PC-9 (cell line): ENCODE measurements around the gene ABCA4. TPM values are rescaled to one million over a fixed set of nuclear protein-coding genes. Genes with fewer than 3 reads are reported as not detected.

Source experiments
- BruUV-seq: library from RNA; stranded (reverse); fragments of 400-500 nt; replicated peaks from 2 replicates; lab custom pipeline; 2021; lab: Mats Ljungman, UMichigan
- CTCF ChIA-PET: fragments of 300-600 bp; sonication (Branson Sonifier 250); formaldehyde crosslinking; loops from one replicate; lab custom pipeline; 2022; ENCODE audit warnings: antibody characterized with exemption; lab: Charles Lee
- POLR2A ChIA-PET: fragments of 300-600 bp; sonication (Branson Sonifier 250); formaldehyde crosslinking; loops from one replicate; lab custom pipeline; 2022; ENCODE audit warnings: antibody characterized with exemption; ENCODE audit not compliant: unreplicated experiment; lab: Charles Lee
- DNase-seq, 2 experiments: peaks; one replicate each; pipeline versions ENCODE4 v3.0.0 to v3.0.0-alpha.2; 2015 to 2022; ENCODE audit warnings: mixed read lengths in 1 of 2
- H2AFZ ChIP-seq: fragments of 200-600 bp; sonication (generic); 2 replicates; pipeline ENCODE4 v1.8.1; 2017; ENCODE audit warnings: antibody characterized with exemption
- H3F3A ChIP-seq: fragments of 200-600 bp; sonication (generic); 2 replicates; pipeline ENCODE4 v1.8.1; 2017; ENCODE audit warnings: antibody characterized with exemption, mild to moderate bottlenecking, low read depth; ENCODE audit not compliant: insufficient read depth
- H3K27ac ChIP-seq: fragments of 200-600 bp; sonication (generic); 2 replicates; pipeline ENCODE4 v1.6.1; 2016; ENCODE audit warnings: mixed run types
- H3K27me3 ChIP-seq: fragments of 200-600 bp; sonication (generic); 2 replicates; pipeline ENCODE4 v1.6.1; 2016; ENCODE audit warnings: low read depth, mixed run types; ENCODE audit not compliant: insufficient read depth
- H3K36me3 ChIP-seq: fragments of 200-600 bp; sonication (generic); 2 replicates; pipeline ENCODE4 v1.6.1; 2016; ENCODE audit warnings: low read depth, mixed run types
- H3K4me1 ChIP-seq: fragments of 200-600 bp; sonication (generic); replicated peaks from 2 replicates; pipeline ENCODE4 v1.6.1; 2016; ENCODE audit warnings: mixed run types; ENCODE audit not compliant: insufficient read depth
- H3K4me2 ChIP-seq: fragments of 200-600 bp; sonication (generic); 2 replicates; pipeline ENCODE4 v1.6.1; 2017; ENCODE audit warnings: mixed run types
- H3K4me3 ChIP-seq: fragments of 200-600 bp; sonication (generic); 2 replicates; pipeline ENCODE4 v1.6.1; 2016; ENCODE audit warnings: mixed run types
- H3K79me2 ChIP-seq: fragments of 200-600 bp; sonication (generic); 2 replicates; pipeline ENCODE4 v1.6.1; 2017; ENCODE audit warnings: low read depth, mixed run types
- H3K9me2 ChIP-seq: fragments of 200-600 bp; sonication (generic); 2 replicates; pipeline ENCODE4 v1.8.1; 2017; ENCODE audit warnings: mild to moderate bottlenecking; ENCODE audit not compliant: insufficient read depth
- H3K9me3 ChIP-seq: fragments of 200-600 bp; sonication (generic); 2 replicates; pipeline ENCODE4 v1.8.1; 2016; ENCODE audit warnings: low read depth; ENCODE audit not compliant: insufficient read depth
- H4K20me1 ChIP-seq: fragments of 200-600 bp; sonication (generic); 2 replicates; pipeline ENCODE4 v1.8.1; 2017; ENCODE audit not compliant: insufficient read depth
- EZH2 ChIP-seq: fragments of 200-600 bp; sonication (generic); IDR thresholded peaks from 2 replicates; pipeline ENCODE4 v1.8.0; 2017; ENCODE audit warnings: antibody characterized with exemption, low read depth
- intact Hi-C: fragments of 100-400 bp; cut with micrococcal nuclease; formaldehyde crosslinking; loops from one replicate; pipeline ENCODE4 v1.10.0; 2022; ENCODE audit not compliant: unreplicated experiment
- total RNA-seq: library from RNA; stranded (reverse); gene quantifications from 2 replicates; pipeline ENCODE4 v1.2.3, GENCODE V29; 2021
- TF ChIP-seq, protein P1 (sequence below): fragments of 200-600 bp; sonication (generic); conservative IDR thresholded peaks from 2 replicates; pipeline ENCODE4 v1.6.1; 2017; ENCODE audit warnings: mixed run types, antibody characterized with exemption, mild to moderate bottlenecking, moderate library complexity

ABCA4 gene
- total RNA-seq, 1 experiment from 2014 or later = 20.8 TPM

DNA sequence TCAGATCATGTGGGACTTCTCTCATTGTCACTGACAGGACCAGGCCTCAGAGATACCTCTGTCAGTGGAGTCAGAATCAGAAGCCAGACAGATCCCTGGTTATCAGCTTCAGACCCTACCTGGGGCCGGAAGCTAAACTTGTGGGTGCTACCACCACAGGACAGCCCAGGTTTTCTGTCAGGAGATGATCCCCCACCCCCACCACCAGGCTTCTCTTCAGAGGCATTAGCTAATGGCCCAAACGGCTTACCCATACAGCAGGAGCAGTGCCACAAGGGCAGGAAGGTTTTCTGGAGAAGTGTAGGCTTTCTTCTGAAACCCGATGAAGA lies 105.5 kb downstream of the ABCA4 start:
- no peak for DNase-seq
- no TSS peak for BruUV-seq
- H3K27me3 ChIP-seq = no peaks in the 10 kb centered on the region
- no peak overlapping the region for H3K4me2 ChIP-seq
- H3K79me2 ChIP-seq = no peaks in the 10 kb centered on the region
- no peaks in the 10 kb centered on the region for H4K20me1 ChIP-seq
- H3F3A ChIP-seq = peaks cover 12% of the 10 kb centered on the region
- TF ChIP-seq EZH2 = no peak
- TF ChIP-seq, protein P1, sequence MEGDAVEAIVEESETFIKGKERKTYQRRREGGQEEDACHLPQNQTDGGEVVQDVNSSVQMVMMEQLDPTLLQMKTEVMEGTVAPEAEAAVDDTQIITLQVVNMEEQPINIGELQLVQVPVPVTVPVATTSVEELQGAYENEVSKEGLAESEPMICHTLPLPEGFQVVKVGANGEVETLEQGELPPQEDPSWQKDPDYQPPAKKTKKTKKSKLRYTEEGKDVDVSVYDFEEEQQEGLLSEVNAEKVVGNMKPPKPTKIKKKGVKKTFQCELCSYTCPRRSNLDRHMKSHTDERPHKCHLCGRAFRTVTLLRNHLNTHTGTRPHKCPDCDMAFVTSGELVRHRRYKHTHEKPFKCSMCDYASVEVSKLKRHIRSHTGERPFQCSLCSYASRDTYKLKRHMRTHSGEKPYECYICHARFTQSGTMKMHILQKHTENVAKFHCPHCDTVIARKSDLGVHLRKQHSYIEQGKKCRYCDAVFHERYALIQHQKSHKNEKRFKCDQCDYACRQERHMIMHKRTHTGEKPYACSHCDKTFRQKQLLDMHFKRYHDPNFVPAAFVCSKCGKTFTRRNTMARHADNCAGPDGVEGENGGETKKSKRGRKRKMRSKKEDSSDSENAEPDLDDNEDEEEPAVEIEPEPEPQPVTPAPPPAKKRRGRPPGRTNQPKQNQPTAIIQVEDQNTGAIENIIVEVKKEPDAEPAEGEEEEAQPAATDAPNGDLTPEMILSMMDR = no peak
- no peaks in the 10 kb centered on the region for H3K36me3 ChIP-seq
- ChIA-PET CTCF (no interaction called here), POLR2A (interaction anchor here (0.6 kb wide), 1 partner anchor 838 kb away, joined by 3 read pairs; no protein-coding TSS in a partner anchor)
- H3K27ac ChIP-seq = no peak overlapping the region
- no peak overlapping the region for H2AFZ ChIP-seq
- intact Hi-C loops = no loop called here
- H3K4me3 ChIP-seq = no peak overlapping the region
- H3K4me1 ChIP-seq = peaks cover 15% of the 10 kb centered on the region
- H3K9me3 ChIP-seq = no peaks in the 10 kb centered on the region
- H3K9me2 ChIP-seq = 0 out of 2 replicates have a peak, but pooled peaks cover 5% of the 10 kb centered on the region

DNA sequence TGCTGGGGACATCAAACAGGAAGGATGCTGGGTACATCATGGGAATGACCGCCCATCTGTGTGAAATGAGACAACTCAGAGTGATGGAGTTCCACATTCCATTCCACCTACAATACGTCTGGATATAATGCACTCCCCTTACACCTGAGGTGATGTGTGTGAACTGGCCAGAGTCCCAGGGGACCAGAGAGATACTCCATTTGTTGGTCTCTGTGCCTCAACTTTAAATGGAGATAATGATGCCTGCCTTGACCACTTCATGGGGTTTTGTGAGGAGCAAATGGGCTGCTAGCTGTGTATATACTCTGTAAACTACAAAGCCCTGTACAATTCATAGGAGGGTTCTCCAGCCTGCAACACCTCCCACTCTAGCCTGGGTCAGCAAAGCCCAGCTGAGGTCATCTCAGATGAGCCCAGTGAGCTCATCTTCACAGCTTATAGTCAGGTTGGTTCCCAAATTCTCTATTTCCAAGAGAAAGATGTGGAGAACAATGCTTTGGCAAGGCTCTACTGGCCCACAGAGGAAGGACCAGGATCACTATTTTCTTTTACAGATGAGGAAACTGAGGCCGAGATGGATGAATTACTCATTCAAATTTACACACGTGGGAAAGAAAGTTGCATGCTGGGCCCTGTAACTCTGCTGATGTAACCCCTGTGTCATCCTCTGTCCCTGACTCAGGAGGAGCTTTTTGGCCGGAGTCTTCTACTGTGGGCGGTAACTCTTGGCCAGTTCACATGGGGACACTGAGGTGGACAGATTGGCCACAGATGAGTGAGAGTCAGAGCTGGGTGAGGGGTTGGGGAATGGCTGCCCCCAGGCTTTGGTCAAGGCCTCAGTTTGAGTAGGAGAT lies 106.1 kb downstream of the ABCA4 start:
- no peak for DNase-seq
- no peaks in the 10 kb centered on the region for H3K36me3 ChIP-seq
- H3K27ac ChIP-seq = no peak overlapping the region
- BruUV-seq = no TSS peak
- TF ChIP-seq, protein P1 = no peak
- TF ChIP-seq EZH2 = no peak
- ChIA-PET CTCF (no interaction called here), POLR2A (interaction anchor here (0.5 to 0.6 kb wide), 3 partner anchors 41 to 837 kb away, joined by 3 to 4 read pairs (median 3); no protein-coding TSS in a partner anchor)
- H3F3A ChIP-seq = peaks cover 6% of the 10 kb centered on the region
- no peaks in the 10 kb centered on the region for H3K9me3 ChIP-seq
- no peaks in the 10 kb centered on the region for H4K20me1 ChIP-seq
- no peaks in the 10 kb centered on the region for H3K79me2 ChIP-seq
- no peaks in the 10 kb centered on the region for H3K27me3 ChIP-seq
- H3K4me3 ChIP-seq = no peak overlapping the region
- 0 out of 2 replicates have a peak, but pooled peaks cover 5% of the 10 kb centered on the region for H3K9me2 ChIP-seq
- no peak overlapping the region for H3K4me2 ChIP-seq
- no peak overlapping the region for H2AFZ ChIP-seq
- intact Hi-C loops = no loop called here
- H3K4me1 ChIP-seq = peaks cover 9% of the 10 kb centered on the region

DNA sequence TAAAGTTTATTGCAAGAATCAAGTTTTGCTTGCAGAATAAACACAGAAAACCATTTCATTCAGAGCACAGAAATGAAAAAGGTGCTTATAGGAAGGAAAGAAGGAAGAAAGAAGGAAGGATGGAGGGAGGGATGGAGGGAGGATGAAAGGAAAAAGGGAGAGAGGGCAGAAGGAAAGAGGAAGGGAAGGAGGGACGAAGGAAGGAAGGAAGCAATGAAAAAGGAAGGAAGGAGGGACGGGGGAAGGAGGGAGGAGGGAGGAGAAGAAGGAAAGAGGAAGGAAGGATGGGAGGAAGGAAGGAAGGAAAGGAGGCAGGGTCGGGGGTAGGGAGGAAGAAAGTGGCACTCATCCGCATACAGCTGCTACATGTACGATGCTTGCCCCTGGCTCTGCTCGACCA lies 106.9 kb downstream of the ABCA4 start:
- CTCF ChIA-PET = no interaction called here
- no peaks in the 10 kb centered on the region for H3K36me3 ChIP-seq
- H3K9me2 ChIP-seq = 0 out of 2 replicates have a peak, but pooled peaks cover 5% of the 10 kb centered on the region
- H3K4me3 ChIP-seq = no peak overlapping the region
- POLR2A ChIA-PET = interaction anchor here (0.5 kb wide), 1 partner anchor 51 kb away, joined by 4 read pairs; no protein-coding TSS in a partner anchor
- H3K4me2 ChIP-seq = no peak overlapping the region
- H3F3A ChIP-seq = no peaks in the 10 kb centered on the region
- no peak overlapping the region for H2AFZ ChIP-seq
- TF ChIP-seq, protein P1 = no peak
- no peak for TF ChIP-seq EZH2
- H3K27ac ChIP-seq = no peak overlapping the region
- no peaks in the 10 kb centered on the region for H3K79me2 ChIP-seq
- no TSS peak for BruUV-seq
- H4K20me1 ChIP-seq = no peaks in the 10 kb centered on the region
- H3K9me3 ChIP-seq = no peaks in the 10 kb centered on the region
- H3K27me3 ChIP-seq = no peaks in the 10 kb centered on the region
- no peak for DNase-seq
- H3K4me1 ChIP-seq = peaks cover 2% of the 10 kb centered on the region; the same call in 1 of the 2 replicates
- intact Hi-C loops = no loop called here
